WTC11 (cell line): ENCODE measurements around the gene CARMIL1. TPM values are rescaled to one million over a fixed set of nuclear protein-coding genes. Genes with fewer than 3 reads are reported as not detected.

Experiments used
- ATAC-seq: fragments of 200-7000 bp; cut with Tn5 transposase; 2 replicates; pipeline ENCODE4 v1.10.0; 2021; ENCODE audit warnings: mild to moderate bottlenecking, moderate library complexity
- CTCF ChIA-PET: fragments of 300-600 bp; sonication (Branson Sonifier 250); formaldehyde crosslinking; loops from one replicate; lab custom pipeline; 2021; ENCODE audit warnings: antibody characterized with exemption; lab: Charles Lee
- POLR2A ChIA-PET: fragments of 350-600 bp; sonication (Branson Sonifier 250); formaldehyde crosslinking; loops from one replicate; lab custom pipeline; 2021; ENCODE audit warnings: antibody characterized with exemption; lab: Charles Lee
- DNase-seq: peaks from one replicate; pipeline ENCODE4 v3.0.0; 2021; ENCODE audit warnings: low spot score
- H3K27ac Mint-ChIP-seq: 2 replicates; pipeline ENCODE4 v1.8.0; 2021; ENCODE audit warnings: mixed read lengths
- H3K27me3 Mint-ChIP-seq: 2 replicates; pipeline ENCODE4 v1.8.0; 2021; ENCODE audit warnings: low read depth, mild to moderate bottlenecking, moderate library complexity, mixed read lengths
- H3K36me3 Mint-ChIP-seq: 2 replicates; pipeline ENCODE4 v1.8.0; 2021; ENCODE audit warnings: mixed read lengths
- H3K4me1 Mint-ChIP-seq: 2 replicates; pipeline ENCODE4 v1.8.0; 2022; ENCODE audit warnings: mixed read lengths
- H3K4me3 Mint-ChIP-seq: 2 replicates; pipeline ENCODE4 v1.8.0; 2021; ENCODE audit warnings: mild to moderate bottlenecking, moderate library complexity, mixed read lengths
- H3K9me3 Mint-ChIP-seq: 2 replicates; pipeline ENCODE4 v1.8.0; 2021; ENCODE audit warnings: mixed read lengths
- ATF3 ChIP-seq: sonication (generic); formaldehyde crosslinking; conservative IDR thresholded peaks from 2 replicates; pipeline ENCODE4 v1.8.1; 2022; ENCODE audit warnings: mild to moderate bottlenecking, missing genetic modification reagents
- JUN ChIP-seq: sonication (generic); formaldehyde crosslinking; IDR thresholded peaks from 2 replicates; pipeline ENCODE4 v1.8.0; 2023; ENCODE audit warnings: mild to moderate bottlenecking, missing genetic modification reagents
- MAX ChIP-seq: sonication (generic); formaldehyde crosslinking; IDR thresholded peaks from 2 replicates; pipeline ENCODE4 v1.8.0; 2022; ENCODE audit warnings: mild to moderate bottlenecking, missing genetic modification reagents
- MYBL2 ChIP-seq: sonication (generic); formaldehyde crosslinking; IDR thresholded peaks from 2 replicates; pipeline ENCODE4 v1.8.1; 2023; ENCODE audit warnings: mild to moderate bottlenecking, moderate library complexity, missing genetic modification reagents
- NFYB ChIP-seq: sonication (generic); formaldehyde crosslinking; conservative IDR thresholded peaks from 2 replicates; pipeline ENCODE4 v1.8.0; 2022; ENCODE audit warnings: low read depth, missing genetic modification reagents
- PRRX2 ChIP-seq: fragments of 250-450 bp; sonication (Bioruptor Pico); IDR thresholded peaks from 2 replicates; pipeline ENCODE4 v1.8.0; 2021; ENCODE audit warnings: mild to moderate bottlenecking
- SMAD3 ChIP-seq: sonication (generic); formaldehyde crosslinking; IDR thresholded peaks from 2 replicates; pipeline ENCODE4 v1.8.0; 2022; ENCODE audit warnings: missing genetic modification reagents, mild to moderate bottlenecking, borderline replicate concordance
- STAT6 ChIP-seq: sonication (generic); formaldehyde crosslinking; conservative IDR thresholded peaks from 2 replicates; pipeline ENCODE4 v1.8.1; 2023; ENCODE audit warnings: mild to moderate bottlenecking, low read depth, missing genetic modification reagents, moderate library complexity
- ZBTB43 ChIP-seq: sonication (generic); formaldehyde crosslinking; IDR thresholded peaks from 2 replicates; pipeline ENCODE4 v1.8.1; 2023; ENCODE audit warnings: mild to moderate bottlenecking, missing genetic modification reagents
- ZMAT4 ChIP-seq: fragments of 250-450 bp; sonication (Bioruptor Pico); IDR thresholded peaks from 2 replicates; pipeline ENCODE4 v1.9.0; 2021; ENCODE audit warnings: mild to moderate bottlenecking
- ZNF138 ChIP-seq: sonication (generic); formaldehyde crosslinking; conservative IDR thresholded peaks from 2 replicates; pipeline ENCODE4 v1.8.1; 2022; ENCODE audit warnings: mild to moderate bottlenecking, moderate library complexity, missing genetic modification reagents
- ZNF232 ChIP-seq: sonication (generic); formaldehyde crosslinking; IDR thresholded peaks from 2 replicates; pipeline ENCODE4 v1.8.0; 2022; ENCODE audit warnings: mild to moderate bottlenecking, missing genetic modification reagents
- ZNF263 ChIP-seq: sonication (generic); formaldehyde crosslinking; IDR thresholded peaks from 2 replicates; pipeline ENCODE4 v1.8.1; 2022; ENCODE audit warnings: low read depth, mild to moderate bottlenecking, moderate library complexity, missing genetic modification reagents
- ZNF671 ChIP-seq: fragments of 250-450 bp; sonication (Bioruptor Pico); IDR thresholded peaks from 2 replicates; pipeline ENCODE4 v1.8.0; 2021; ENCODE audit warnings: mild to moderate bottlenecking
- total RNA-seq: library from RNA; stranded (reverse); gene quantifications from 3 replicates; pipeline ENCODE4 v1.2.3, GENCODE V29; 2021
- TF ChIP-seq, protein P1 (sequence below): sonication (generic); formaldehyde crosslinking; IDR thresholded peaks from 2 replicates; pipeline ENCODE4 v1.8.1; 2022; ENCODE audit warnings: low read depth, missing genetic modification reagents, borderline replicate concordance
- TF ChIP-seq, protein P2 (sequence below): sonication (generic); formaldehyde crosslinking; IDR thresholded peaks from 2 replicates; pipeline ENCODE4 v1.8.1; 2023; ENCODE audit warnings: mild to moderate bottlenecking, missing genetic modification reagents
- TF ChIP-seq, protein P3 (sequence below): fragments of 250-450 bp; sonication (Bioruptor Pico); IDR thresholded peaks from 2 replicates; pipeline ENCODE4 v2.1.2; 2022; ENCODE audit warnings: mild to moderate bottlenecking, moderate library complexity
- TF ChIP-seq, protein P4 (sequence below): sonication (generic); formaldehyde crosslinking; IDR thresholded peaks from 2 replicates; pipeline ENCODE4 v1.8.0; 2022; ENCODE audit warnings: mild to moderate bottlenecking, missing genetic modification reagents
- TF ChIP-seq, protein P5 (sequence below): sonication (generic); formaldehyde crosslinking; IDR thresholded peaks from 2 replicates; pipeline ENCODE4 v1.8.0; 2022; ENCODE audit warnings: mild to moderate bottlenecking, missing genetic modification reagents

CARMIL1 gene
- total RNA-seq, 1 experiment from 2014 or later = 36.2 TPM

DNA sequence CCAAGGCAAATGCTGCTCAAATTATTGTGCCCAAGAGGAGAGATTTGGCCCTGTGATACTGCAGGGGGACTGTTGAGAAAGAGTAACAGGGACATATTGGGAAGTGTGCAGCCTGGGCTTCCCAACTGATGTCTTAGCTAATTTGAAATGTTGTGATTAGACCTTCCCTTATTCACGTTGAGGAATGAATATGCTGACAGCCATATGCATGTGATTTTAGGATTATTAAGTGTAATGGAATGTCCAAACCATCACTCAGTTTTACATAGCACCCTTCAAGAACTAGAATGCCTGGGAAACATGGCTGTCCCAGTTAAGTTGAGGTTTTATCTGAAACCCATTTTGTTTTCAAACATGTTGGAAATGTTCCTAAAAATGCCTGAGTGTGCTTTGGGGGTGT lies 81.4 kb downstream of the CARMIL1 start:
- ChIA-PET CTCF (no interaction called here), POLR2A (no interaction called here)
- no peaks in the 10 kb centered on the region for H3K27me3 Mint-ChIP-seq
- DNase-seq (no peak), ATAC-seq (no peak)
- TF ChIP-seq NFYB (CRISPR knock-in tag) (no peak), MYBL2 (CRISPR knock-in tag) (no peak), ZMAT4 (CRISPR knock-in tag) (no peak), ZNF232 (CRISPR knock-in tag) (no peak), PRRX2 (no peak), ZNF263 (CRISPR knock-in tag) (no peak), ATF3 (no peak), ZBTB43 (CRISPR knock-in tag) (no peak)
- peaks cover 43% of the 10 kb centered on the region for H3K4me1 Mint-ChIP-seq
- H3K4me3 Mint-ChIP-seq = no peak overlapping the region
- peak overlapping the region; percentile 25; the same call in 1 of the 2 replicates for H3K27ac Mint-ChIP-seq
- no peaks in the 10 kb centered on the region for H3K9me3 Mint-ChIP-seq
- H3K36me3 Mint-ChIP-seq = no peaks in the 10 kb centered on the region

DNA sequence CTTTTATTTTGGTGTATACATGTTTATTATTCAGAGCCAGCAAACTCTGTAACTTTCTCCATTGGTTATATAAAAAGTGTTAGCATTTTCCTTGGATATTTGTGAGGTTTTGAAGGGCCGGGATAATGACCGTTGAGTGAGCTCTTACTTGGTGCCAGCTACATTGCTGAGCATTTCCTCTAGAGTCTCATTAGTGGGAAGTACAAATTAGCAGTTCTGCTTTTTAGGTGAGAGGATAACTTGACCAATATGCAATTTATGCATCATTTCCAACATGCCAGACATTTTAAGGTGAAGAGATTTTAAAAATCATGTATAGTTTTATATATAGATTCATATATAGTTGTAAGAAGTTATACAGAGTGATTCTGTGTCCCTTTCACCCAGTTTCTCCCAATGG lies 84.3 kb downstream of the CARMIL1 start:
- Mint-ChIP-seq H3K4me3 (no peak overlapping the region), H3K9me3 (no peaks in the 10 kb centered on the region), H3K27ac (no peak overlapping the region; the same call in 1 of the 2 replicates), H3K36me3 (no peaks in the 10 kb centered on the region), H3K27me3 (no peaks in the 10 kb centered on the region), H3K4me1 (peaks cover 63% of the 10 kb centered on the region)
- ChIA-PET CTCF (interaction anchor here (0.9 to 1.7 kb wide), 2 partner anchors 21 to 97 kb away, joined by 4 read pairs; no protein-coding TSS in a partner anchor), POLR2A (no interaction called here)
- ATAC-seq = no peak
- DNase-seq = no peak
- no peak for TF ChIP-seq STAT6
- TF ChIP-seq ZMAT4 (CRISPR knock-in tag) = no peak
- TF ChIP-seq, protein P1, sequence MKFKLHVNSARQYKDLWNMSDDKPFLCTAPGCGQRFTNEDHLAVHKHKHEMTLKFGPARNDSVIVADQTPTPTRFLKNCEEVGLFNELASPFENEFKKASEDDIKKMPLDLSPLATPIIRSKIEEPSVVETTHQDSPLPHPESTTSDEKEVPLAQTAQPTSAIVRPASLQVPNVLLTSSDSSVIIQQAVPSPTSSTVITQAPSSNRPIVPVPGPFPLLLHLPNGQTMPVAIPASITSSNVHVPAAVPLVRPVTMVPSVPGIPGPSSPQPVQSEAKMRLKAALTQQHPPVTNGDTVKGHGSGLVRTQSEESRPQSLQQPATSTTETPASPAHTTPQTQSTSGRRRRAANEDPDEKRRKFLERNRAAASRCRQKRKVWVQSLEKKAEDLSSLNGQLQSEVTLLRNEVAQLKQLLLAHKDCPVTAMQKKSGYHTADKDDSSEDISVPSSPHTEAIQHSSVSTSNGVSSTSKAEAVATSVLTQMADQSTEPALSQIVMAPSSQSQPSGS (CRISPR knock-in tag) = no peak
- TF ChIP-seq, protein P2, sequence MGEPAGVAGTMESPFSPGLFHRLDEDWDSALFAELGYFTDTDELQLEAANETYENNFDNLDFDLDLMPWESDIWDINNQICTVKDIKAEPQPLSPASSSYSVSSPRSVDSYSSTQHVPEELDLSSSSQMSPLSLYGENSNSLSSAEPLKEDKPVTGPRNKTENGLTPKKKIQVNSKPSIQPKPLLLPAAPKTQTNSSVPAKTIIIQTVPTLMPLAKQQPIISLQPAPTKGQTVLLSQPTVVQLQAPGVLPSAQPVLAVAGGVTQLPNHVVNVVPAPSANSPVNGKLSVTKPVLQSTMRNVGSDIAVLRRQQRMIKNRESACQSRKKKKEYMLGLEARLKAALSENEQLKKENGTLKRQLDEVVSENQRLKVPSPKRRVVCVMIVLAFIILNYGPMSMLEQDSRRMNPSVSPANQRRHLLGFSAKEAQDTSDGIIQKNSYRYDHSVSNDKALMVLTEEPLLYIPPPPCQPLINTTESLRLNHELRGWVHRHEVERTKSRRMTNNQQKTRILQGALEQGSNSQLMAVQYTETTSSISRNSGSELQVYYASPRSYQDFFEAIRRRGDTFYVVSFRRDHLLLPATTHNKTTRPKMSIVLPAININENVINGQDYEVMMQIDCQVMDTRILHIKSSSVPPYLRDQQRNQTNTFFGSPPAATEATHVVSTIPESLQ (CRISPR knock-in tag) = no peak
- no peak for TF ChIP-seq SMAD3 (CRISPR knock-in tag)
- TF ChIP-seq, protein P3, sequence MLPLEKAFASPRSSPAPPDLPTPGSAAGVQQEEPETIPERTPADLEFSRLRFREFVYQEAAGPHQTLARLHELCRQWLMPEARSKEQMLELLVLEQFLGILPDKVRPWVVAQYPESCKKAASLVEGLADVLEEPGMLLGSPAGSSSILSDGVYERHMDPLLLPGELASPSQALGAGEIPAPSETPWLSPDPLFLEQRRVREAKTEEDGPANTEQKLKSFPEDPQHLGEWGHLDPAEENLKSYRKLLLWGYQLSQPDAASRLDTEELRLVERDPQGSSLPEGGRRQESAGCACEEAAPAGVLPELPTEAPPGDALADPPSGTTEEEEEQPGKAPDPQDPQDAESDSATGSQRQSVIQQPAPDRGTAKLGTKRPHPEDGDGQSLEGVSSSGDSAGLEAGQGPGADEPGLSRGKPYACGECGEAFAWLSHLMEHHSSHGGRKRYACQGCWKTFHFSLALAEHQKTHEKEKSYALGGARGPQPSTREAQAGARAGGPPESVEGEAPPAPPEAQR (CRISPR knock-in tag) = no peak
- no peak for TF ChIP-seq ZNF671 (CRISPR knock-in tag)
- TF ChIP-seq, protein P4, sequence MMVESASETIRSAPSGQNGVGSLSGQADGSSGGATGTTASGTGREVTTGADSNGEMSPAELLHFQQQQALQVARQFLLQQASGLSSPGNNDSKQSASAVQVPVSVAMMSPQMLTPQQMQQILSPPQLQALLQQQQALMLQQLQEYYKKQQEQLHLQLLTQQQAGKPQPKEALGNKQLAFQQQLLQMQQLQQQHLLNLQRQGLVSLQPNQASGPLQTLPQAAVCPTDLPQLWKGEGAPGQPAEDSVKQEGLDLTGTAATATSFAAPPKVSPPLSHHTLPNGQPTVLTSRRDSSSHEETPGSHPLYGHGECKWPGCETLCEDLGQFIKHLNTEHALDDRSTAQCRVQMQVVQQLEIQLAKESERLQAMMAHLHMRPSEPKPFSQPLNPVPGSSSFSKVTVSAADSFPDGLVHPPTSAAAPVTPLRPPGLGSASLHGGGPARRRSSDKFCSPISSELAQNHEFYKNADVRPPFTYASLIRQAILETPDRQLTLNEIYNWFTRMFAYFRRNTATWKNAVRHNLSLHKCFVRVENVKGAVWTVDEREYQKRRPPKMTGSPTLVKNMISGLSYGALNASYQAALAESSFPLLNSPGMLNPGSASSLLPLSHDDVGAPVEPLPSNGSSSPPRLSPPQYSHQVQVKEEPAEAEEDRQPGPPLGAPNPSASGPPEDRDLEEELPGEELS (CRISPR knock-in tag) = no peak
- no peak for TF ChIP-seq MYBL2 (CRISPR knock-in tag)
- TF ChIP-seq, protein P5, sequence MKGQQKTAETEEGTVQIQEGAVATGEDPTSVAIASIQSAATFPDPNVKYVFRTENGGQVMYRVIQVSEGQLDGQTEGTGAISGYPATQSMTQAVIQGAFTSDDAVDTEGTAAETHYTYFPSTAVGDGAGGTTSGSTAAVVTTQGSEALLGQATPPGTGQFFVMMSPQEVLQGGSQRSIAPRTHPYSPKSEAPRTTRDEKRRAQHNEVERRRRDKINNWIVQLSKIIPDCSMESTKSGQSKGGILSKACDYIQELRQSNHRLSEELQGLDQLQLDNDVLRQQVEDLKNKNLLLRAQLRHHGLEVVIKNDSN (CRISPR knock-in tag) = no peak
- no peak for TF ChIP-seq ZNF138
- no peak for TF ChIP-seq MAX
- no peak for TF ChIP-seq JUN (CRISPR knock-in tag)
